ENCODE measurements around the gene ROM1.
"Not testable (repeated sequence)": the region's sequence is repeated elsewhere in the genome, so short reads cannot be mapped to it uniquely, and the experiment has no call there.

ROM1 gene
- total RNA-seq: 4.1 reads per million, percentile 16 among the genes with 10 or more reads in this experiment

GRCh38 chr11:62612366-62613290 is at the start of gene ROM1, which contains the start of gene EML3:
TSS of gene ROM1 (plus strand) at chr11:62613257. CDS start at chr11:62613282, 25 bp downstream.
TSS of gene EML3 (minus strand) at chr11:62612775. CDS start at chr11:62612457, 318 bp downstream.
- DNase-seq: peak; percentile 80

- no peak for DNase-seq
These were observed 47.8 kb upstream of the ROM1 start for GRCh38 chr11:62565100-62565802.

DNA sequence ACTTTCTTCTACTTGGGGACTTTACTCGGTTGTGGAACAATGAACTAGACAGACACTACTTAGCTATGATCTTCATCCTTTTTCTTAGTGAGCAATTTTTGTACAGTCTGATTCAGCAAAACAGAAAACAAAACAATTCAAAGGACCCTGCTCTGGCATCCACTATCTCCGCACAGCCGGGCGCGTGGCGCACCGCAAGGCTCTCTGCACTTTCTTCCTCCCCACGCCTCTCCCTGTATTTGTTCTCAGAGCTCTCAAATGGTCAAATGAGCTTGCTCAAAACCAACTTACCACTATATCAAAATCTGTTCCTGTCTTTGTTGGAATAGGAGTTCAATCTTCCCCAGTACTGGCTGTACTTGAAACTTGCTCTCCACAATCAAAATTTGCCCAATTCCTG is 46.8 kb upstream of the ROM1 start:
- DNase-seq: no peak

GRCh38 chr11:62567018-62567633 is 45.9 kb upstream of the ROM1 start:
- DNase-seq: no peak

DNA sequence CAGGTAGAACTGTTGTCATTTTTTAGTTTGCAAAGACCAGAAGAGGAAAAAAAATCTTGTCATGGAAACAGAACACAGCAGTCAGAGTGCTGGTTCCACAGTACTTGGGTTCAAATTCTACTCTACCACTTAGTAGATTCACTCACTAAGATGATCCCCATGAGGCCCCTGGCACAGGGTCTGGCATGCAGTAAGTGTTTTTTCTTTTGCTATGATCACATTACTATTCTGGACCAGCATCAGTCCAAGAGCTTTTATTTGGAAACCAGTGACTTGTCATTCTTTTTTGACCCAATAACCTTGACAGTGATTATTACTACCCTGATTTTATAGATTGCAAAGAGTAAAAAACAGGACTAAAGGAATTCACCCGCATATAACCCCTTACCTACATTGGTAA is 43.4 kb upstream of the ROM1 start:
- no peak for DNase-seq

DNA sequence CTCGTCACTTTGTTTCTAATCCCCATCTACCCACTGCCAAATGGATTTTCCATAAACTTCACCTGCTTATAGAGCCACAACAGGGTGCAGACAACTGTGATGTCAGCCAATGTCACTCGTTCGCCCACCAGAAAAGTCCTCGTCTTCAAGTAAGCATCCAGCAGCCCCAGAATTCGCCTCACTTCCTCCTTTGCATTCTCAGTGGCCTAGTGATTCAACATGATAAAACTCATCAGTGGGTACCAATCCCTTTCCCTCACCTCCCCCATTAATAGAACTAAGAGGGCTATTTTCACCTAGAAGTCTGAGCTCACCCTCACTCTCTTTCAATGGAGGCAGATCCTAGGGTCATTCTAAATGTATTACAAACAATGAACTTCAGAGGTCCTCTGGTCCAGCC is 42.2 kb upstream of the ROM1 start:
- DNase-seq: not testable (repeated sequence)

- DNase-seq: not testable (repeated sequence)
These were observed 41.6 kb upstream of the ROM1 start for GRCh38 chr11:62571493-62571892.

- no peak for DNase-seq
These were observed 40.6 kb upstream of the ROM1 start for GRCh38 chr11:62572431-62572830.

DNA sequence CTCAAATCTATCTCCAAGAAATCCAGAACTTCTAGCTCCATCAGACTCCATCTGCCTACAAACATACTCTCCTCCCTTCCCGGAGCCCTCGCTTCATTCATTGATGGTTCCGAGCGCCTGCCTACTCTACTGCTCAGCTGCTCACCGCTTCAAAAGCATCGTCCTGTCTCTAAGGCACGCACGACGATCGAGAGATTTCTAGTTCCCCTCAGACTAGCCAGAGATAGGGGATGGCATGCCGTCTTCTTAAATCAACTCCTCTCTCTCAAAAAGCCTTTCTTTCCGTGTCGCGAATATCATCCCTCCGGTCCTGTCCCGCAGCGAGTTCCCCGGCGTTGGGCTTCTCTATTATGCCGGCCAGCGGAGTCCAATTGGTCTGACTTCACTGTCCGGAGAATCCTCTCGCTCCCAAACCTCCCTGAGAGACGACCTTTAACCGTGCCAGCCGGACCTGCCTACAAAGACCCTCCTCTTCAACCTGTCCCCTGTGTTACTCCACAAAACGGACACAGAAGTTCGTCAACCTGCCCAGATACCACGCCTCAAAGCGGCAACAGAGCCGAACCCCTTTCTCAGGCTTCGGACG is 40.0 kb upstream of the ROM1 start:
- no peak for DNase-seq

GRCh38 chr11:62573592-62574362 is 39.3 kb upstream of the ROM1 start, which contains the start of gene EEF1G:
TSS of gene EEF1G (minus strand) at chr11:62573891. CDS start at chr11:62573842, 49 bp downstream.
- peak; percentile 96 for DNase-seq

DNA sequence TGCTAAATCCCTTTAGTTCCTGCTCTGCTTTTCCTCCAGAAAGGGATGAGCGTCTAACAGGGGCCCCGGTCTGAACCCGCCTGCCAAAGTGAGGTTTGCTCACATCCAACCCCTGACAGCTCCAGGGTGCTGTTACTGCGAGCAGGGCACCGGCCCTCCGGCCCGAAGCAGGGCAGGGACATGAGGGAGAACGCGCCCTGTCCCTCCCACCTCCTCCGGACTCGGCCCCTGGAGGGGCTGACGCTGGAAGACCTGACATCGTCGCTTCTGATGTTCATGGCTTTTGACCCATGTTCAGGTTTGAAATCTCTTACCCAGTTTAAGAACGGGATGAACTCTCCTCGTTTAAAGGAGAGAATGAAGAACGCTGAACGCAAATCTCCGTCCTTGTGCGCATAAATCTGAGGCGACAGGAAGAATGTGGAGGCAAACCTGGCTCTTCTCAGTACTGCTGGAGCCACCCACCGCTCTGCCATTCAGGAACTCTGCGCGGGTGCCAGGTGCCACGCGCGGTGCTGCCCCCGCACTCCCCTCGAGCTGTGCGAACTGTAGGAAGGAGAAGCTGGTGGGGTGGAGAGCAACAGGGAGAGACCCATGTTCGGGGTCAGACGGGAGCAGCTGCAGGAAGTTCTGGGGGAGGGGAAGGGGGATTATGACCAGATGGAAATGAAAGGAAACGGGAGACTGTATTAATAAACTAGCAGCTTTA is 38.5 kb upstream of the ROM1 start:
- no peak for DNase-seq

- DNase-seq: no peak
These were observed 37.9 kb upstream of the ROM1 start for GRCh38 chr11:62575156-62575555.

GRCh38 chr11:62575837-62576236 is 37.2 kb upstream of the ROM1 start:
- no peak for DNase-seq

GRCh38 chr11:62577046-62577714 is 35.9 kb upstream of the ROM1 start:
- no peak for DNase-seq

DNA sequence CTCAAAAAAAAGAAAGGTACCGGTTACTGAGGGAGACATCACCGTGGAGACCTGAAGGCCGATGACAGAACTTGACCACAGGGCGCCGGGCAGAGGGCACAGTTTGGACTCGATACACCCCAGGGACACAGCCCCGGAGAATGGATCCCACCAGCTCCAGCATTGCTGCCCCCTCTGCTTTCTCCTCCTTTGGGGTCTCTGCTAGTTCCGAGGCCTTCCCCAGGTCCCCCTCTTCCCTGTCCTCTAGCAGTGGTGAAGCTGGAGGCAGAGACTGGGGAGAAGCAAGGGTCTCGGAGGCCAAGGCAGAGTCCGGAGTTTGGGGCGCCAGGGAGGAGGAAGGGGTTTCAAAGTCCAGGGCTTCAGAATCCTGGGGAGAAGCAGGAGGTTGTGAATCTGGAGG is 34.5 kb upstream of the ROM1 start:
- DNase-seq: no peak

DNA sequence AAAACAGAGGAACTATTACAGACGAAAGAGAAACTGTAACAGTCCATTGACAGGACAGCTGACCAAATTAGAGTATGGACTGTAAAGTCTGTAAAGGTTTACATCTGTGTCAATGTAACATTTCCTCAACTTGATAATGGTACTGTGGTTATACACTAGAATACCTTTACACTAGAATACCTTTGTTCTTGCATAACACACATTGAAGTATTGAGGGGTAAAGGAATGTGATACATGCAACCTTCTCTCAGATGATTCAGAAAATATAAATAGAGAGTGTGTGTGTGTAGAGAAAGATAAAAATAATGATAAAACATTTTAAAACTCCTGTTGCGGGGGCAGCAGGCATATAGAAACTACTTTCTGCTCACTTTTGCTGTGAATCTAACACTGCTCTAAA is 33.8 kb upstream of the ROM1 start:
- DNase-seq: no peak

DNA sequence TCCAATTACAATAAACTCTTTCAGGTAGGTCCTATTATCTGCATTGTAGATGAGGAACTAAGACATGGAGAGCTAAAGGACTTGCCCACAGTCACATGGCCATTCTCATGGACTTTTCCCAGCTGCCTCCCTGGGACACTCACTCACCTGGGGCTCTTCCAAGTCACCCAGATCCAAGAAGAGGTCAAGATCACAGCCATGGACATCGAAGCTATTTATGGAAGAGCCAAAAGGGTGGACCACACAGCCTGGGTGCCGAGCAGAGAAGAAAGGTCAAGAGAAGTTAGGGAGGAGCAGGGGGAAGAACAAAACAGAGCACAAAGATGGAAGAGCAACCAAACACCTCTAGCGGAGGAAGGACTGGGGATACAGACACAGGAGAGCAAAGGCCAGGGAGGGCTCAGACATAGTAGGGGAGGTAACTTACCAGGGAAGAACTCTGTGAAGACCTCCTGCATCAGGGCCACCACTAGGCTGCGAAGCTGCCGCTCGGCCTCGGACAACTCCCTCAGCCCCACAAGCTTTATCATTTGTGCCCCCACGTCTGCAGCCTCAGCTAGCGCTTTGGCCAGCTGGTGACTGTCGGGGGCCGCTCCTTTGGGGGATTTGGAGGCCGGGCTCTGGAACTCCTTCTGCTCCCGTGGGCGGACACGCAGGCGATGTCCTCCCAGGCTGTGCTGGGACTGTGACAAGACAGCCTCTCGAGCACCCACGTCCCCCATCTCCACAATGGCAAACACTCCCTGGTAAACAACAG is 31.9 kb upstream of the ROM1 start:
- no peak for DNase-seq

GRCh38 chr11:62581735-62582134 is 31.3 kb upstream of the ROM1 start:
- not testable (repeated sequence) for DNase-seq

DNA sequence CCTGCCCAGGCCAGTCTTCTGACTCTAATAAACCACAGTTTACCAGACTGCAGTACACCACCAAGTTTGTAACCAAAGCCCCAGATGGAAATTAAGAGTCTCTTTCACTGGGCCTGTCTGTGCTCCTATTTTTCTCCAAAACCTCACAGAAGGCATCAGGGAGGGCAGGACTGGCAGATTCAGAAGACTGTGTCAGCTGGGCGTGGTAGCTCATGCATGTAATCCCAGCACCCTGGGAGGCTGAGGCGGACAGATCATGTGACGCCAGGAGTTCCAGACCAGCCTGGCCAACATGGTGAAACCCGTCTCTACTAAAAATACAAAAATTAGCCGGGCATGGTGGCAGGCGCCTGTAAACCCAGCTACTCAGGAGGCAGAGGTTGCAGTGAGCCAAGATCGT is 27.7 kb upstream of the ROM1 start:
- not testable (repeated sequence) for DNase-seq

Measured in effector CD4-positive, alpha-beta T cell (primary cell).